B cell (primary cell): ENCODE results near the gene PTGDR. TPM values are rescaled to one million over a fixed set of nuclear protein-coding genes. Genes with fewer than 3 reads are reported as not detected.
A peak's percentile ranks its signal among the peaks of the same experiment; 100 is the strongest.

Experiments
- ATAC-seq: fragments of 200-7000 bp; cut with Tn5 transposase; one replicate; pipeline ENCODE4 v1.10.0; 2021; ENCODE audit warnings: low read depth, mild to moderate bottlenecking, moderate number of reproducible peaks, moderate library complexity
- CTCF ChIA-PET: fragments of 350-600 bp; sonication (Branson Sonifier 250); formaldehyde crosslinking; loops from one replicate; lab custom pipeline; 2021; ENCODE audit warnings: antibody characterized with exemption, inconsistent platforms; lab: Charles Lee
- POLR2A ChIA-PET: fragments of 350-600 bp; sonication (Branson Sonifier 250); formaldehyde crosslinking; loops from one replicate; lab custom pipeline; 2021; ENCODE audit warnings: antibody characterized with exemption; lab: Charles Lee
- DNase-seq: peaks from one replicate; pipeline ENCODE4 v3.0.0; 2013
- H2AFZ ChIP-seq: 2 replicates; pipeline ENCODE4 v1.6.1; 2012; ENCODE audit warnings: mild to moderate bottlenecking, low read depth, low read length; ENCODE audit not compliant: insufficient read depth, poor library complexity, severe bottlenecking
- H3K27ac ChIP-seq, 2 donors: 1 replicate in 1 of 2; 2 replicates in 1 of 2; pipeline ENCODE4 v1.5.1; 2012 to 2013; ENCODE audit warnings: low read length in 2 of 2, mild to moderate bottlenecking in 2 of 2, moderate library complexity in 1 of 2
- H3K27me3 ChIP-seq, 4 experiments: fragments of 200-600 bp in 1 of 4; sonication (generic) in 1 of 4; replicated peaks in 1 of 4; 1 replicate in 2 of 4; 2 replicates in 2 of 4; pipeline versions ENCODE4 v1.6.1 to v1.7.0; 2013 to 2016; ENCODE audit warnings: low read length in 3 of 4, mild to moderate bottlenecking in 2 of 4, mixed read lengths in 1 of 4, moderate library complexity in 1 of 4; ENCODE audit not compliant: insufficient read depth in 4 of 4, control insufficient read depth in 3 of 4; ENCODE audit errors: control extremely low read depth in 1 of 4
- H3K36me3 ChIP-seq, 2 experiments: replicated peaks in 1 of 2; 1 replicate in 1 of 2; 2 replicates in 1 of 2; pipeline versions ENCODE4 v1.6.1 to v1.7.1; 2013; ENCODE audit warnings: low read length in 1 of 2; ENCODE audit not compliant: insufficient read depth in 2 of 2, control insufficient read depth in 1 of 2; ENCODE audit errors: control extremely low read depth in 1 of 2, extremely low read depth in 1 of 2
- H3K4me1 ChIP-seq, 2 donors: fragments of 200-600 bp in 1 of 2; sonication (generic) in 1 of 2; 1 replicate in 1 of 2; 2 replicates in 1 of 2; pipeline versions ENCODE4 v1.5.1 to v1.6.1; 2013 to 2017; ENCODE audit warnings: low read length in 2 of 2; ENCODE audit not compliant: control insufficient read depth in 2 of 2, insufficient read depth in 2 of 2
- H3K4me2 ChIP-seq: replicated peaks from 2 replicates; pipeline ENCODE3; 2012; ENCODE audit warnings: mild to moderate bottlenecking, low read depth, low read length; ENCODE audit not compliant: poor library complexity, severe bottlenecking
- H3K4me3 ChIP-seq, 5 experiments: fragments of 200-600 bp in 1 of 5; sonication (generic) in 1 of 5; 1 replicate in 3 of 5; 2 replicates in 2 of 5; pipeline versions ENCODE4 v1.5.1 to v1.7.0; 2011 to 2016; ENCODE audit warnings: low read length in 4 of 5, mild to moderate bottlenecking in 4 of 5, low read depth in 2 of 5, control low read depth in 1 of 5, moderate library complexity in 1 of 5; ENCODE audit not compliant: insufficient read depth in 1 of 5; ENCODE audit errors: control extremely low read depth in 1 of 5, extremely low read depth in 1 of 5
- H3K79me2 ChIP-seq: fragments of 200-600 bp; sonication (generic); one replicate; pipeline ENCODE4 v1.6.0; 2016; ENCODE audit warnings: low read length; ENCODE audit not compliant: control insufficient read depth, insufficient read depth
- H3K9ac ChIP-seq: fragments of 200-600 bp; sonication (generic); 2 replicates; pipeline ENCODE4 v1.6.1; 2017; ENCODE audit warnings: mild to moderate bottlenecking, low read length, moderate library complexity
- H3K9me3 ChIP-seq, 3 donors: one replicate each; pipeline versions ENCODE4 v1.6.1 to v1.7.1; 2013; ENCODE audit warnings: low read length in 2 of 3; ENCODE audit not compliant: control insufficient read depth in 2 of 3, insufficient read depth in 1 of 3; ENCODE audit errors: control extremely low read depth in 1 of 3
- H4K20me1 ChIP-seq: 2 replicates; pipeline ENCODE4 v1.6.0; 2012; ENCODE audit warnings: mild to moderate bottlenecking, low read length; ENCODE audit not compliant: insufficient read depth, control insufficient read depth, poor library complexity, severe bottlenecking
- H3K27ac Mint-ChIP-seq: one replicate; pipeline ENCODE4 v1.8.0; 2021; ENCODE audit warnings: mixed read lengths
- H3K27me3 Mint-ChIP-seq: one replicate; pipeline ENCODE4 v1.8.0; 2021; ENCODE audit warnings: mixed read lengths
- H3K4me1 Mint-ChIP-seq: one replicate; pipeline ENCODE4 v1.8.0; 2021; ENCODE audit warnings: mixed read lengths
- H3K4me3 Mint-ChIP-seq: one replicate; pipeline ENCODE4 v1.8.0; 2021; ENCODE audit warnings: mixed read lengths
- H3K9me3 Mint-ChIP-seq: one replicate; pipeline ENCODE4 v1.8.0; 2022; ENCODE audit warnings: mixed read lengths; ENCODE audit not compliant: insufficient read depth
- EZH2 ChIP-seq: IDR thresholded peaks from 2 replicates; pipeline ENCODE4 v1.6.1; 2012; ENCODE audit warnings: borderline replicate concordance, low read depth, mild to moderate bottlenecking, moderate library complexity, low read length; ENCODE audit not compliant: insufficient read depth, poor library complexity, severe bottlenecking
- WGBS: methylation state at CpG from one replicate; pipeline ENCODE4 v1.1.5; 2013; ENCODE audit warnings: missing lambda C conversion rate; ENCODE audit not compliant: insufficient coverage; 5-methylcytosine and 5-hydroxymethylcytosine counted together
- intact Hi-C: fragments of 100-400 bp; cut with micrococcal nuclease; formaldehyde crosslinking; loops from one replicate; pipeline ENCODE4 v1.10.0; 2022
- polyA plus RNA-seq: library from polyadenylated mRNA; depleted of rRNA; stranded (reverse); fragments of >200 nt; gene quantifications from 2 replicates; pipeline ENCODE4 v1.2.3, GENCODE V29; 2012
- total RNA-seq, 2 donors: library from RNA; stranded (reverse); fragments of 120-200 nt in 1 of 2; gene quantifications; 1 replicate in 1 of 2; 2 replicates in 1 of 2; pipeline versions ENCODE4 v1.2.3 to v1.2.4, GENCODE V29; 2013 to 2022
- TF ChIP-seq, protein P1 (sequence below): fragments of 200-600 bp; IDR thresholded peaks from one replicate; pipeline ENCODE4 v1.8.0; 2022; ENCODE audit warnings: antibody characterized with exemption, mild to moderate bottlenecking

Gene PTGDR
- total and polyA plus RNA-seq, 2 donors (not counting 1 experiment from before 2014, with no cell fraction given), result 0.04 TPM; not detected in 1

DNA sequence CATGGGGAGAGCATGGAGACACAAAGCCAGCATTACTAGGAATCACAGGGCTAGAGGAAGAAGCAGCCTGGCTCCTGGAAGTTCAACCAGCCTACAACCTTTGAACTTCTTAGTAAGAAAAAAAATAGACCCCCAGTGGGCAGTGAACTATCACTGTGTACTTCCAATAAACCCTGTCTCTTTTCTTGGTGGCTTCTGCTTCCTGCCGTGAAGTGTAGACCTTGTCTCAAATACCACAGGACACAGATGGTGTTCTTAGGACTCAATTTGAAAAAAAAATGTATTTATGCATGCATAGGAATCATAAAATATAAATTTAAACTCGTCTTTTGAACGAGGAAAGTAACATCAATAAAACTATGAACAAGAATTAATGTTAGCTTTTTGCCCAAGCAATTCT, 43.0 kb downstream of the PTGDR start:
- H3K9ac ChIP-seq, result no peak overlapping the region
- Mint-ChIP-seq H3K27me3 (peaks cover 25% of the 10 kb centered on the region), H3K4me3 (no peak overlapping the region), H3K27ac (no peak overlapping the region), H3K9me3 (no peaks in the 10 kb centered on the region), H3K4me1 (peaks cover 43% of the 10 kb centered on the region)
- ChIA-PET POLR2A (no interaction called here), CTCF (interaction anchor here (1.9 kb wide), 1 partner anchor 10 kb away, joined by 15 read pairs; no protein-coding TSS in a partner anchor)
- H3K4me3 ChIP-seq, result no peak overlapping the region
- peaks cover 0 to 7% (median 2%) of the 10 kb centered on the region in 3 donors for H3K9me3 ChIP-seq
- no peak for TF ChIP-seq EZH2
- DNase-seq (no peak), ATAC-seq (no peak)
- H3K36me3 ChIP-seq, result no peaks in the 10 kb centered on the region
- no peak overlapping the region for H2AFZ ChIP-seq
- no peak overlapping the region for H3K4me2 ChIP-seq
- no peak overlapping the region for H3K27ac ChIP-seq
- peaks cover 0 to 44% (median 23%) of the 10 kb centered on the region in 4 experiments for H3K27me3 ChIP-seq
- peaks cover 46 to 52% of the 10 kb centered on the region in 2 donors for H3K4me1 ChIP-seq
- intact Hi-C loops, result loop anchor here (5.0 kb wide), 1 partner anchor 242 kb away; the partner anchor contains the start of genes GPR137C and TXNDC16
- no peaks in the 10 kb centered on the region for H3K79me2 ChIP-seq
- no CpG with 5 or more reads among the region's 3 CpGs for WGBS
- no peaks in the 10 kb centered on the region for H4K20me1 ChIP-seq

DNA sequence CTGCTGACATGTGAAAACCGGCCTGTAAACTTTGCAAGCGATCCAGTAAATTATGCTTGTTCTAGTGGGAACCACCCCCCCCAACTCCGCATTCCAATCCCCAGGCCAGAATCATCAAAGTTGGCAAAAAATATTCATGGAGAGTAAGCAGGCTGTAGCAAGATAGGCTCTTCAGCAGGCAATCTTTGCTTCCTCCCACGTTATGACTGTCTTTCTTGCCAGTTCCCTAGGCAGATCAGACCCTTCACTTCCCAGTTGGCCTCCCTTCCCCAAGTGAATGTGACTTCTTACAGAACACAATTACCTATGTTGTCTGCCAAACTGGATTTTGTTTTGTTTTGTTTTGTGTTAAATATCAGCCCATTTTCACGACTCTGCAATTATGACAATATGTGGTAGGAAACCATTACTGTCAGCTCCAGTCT, 45.4 kb downstream of the PTGDR start:
- Mint-ChIP-seq H3K27ac (peak overlapping the region; percentile 48), H3K9me3 (no peaks in the 10 kb centered on the region), H3K4me1 (peaks cover 49% of the 10 kb centered on the region), H3K4me3 (peak overlapping the region; percentile 95), H3K27me3 (peaks cover 48% of the 10 kb centered on the region)
- ATAC-seq (no peak), DNase-seq (no peak)
- intact Hi-C loops, result loop anchor here (5.0 kb wide), 1 partner anchor 239 kb away; the partner anchor contains the start of genes GPR137C and TXNDC16
- H4K20me1 ChIP-seq, result no peaks in the 10 kb centered on the region
- TF ChIP-seq, protein P1, sequence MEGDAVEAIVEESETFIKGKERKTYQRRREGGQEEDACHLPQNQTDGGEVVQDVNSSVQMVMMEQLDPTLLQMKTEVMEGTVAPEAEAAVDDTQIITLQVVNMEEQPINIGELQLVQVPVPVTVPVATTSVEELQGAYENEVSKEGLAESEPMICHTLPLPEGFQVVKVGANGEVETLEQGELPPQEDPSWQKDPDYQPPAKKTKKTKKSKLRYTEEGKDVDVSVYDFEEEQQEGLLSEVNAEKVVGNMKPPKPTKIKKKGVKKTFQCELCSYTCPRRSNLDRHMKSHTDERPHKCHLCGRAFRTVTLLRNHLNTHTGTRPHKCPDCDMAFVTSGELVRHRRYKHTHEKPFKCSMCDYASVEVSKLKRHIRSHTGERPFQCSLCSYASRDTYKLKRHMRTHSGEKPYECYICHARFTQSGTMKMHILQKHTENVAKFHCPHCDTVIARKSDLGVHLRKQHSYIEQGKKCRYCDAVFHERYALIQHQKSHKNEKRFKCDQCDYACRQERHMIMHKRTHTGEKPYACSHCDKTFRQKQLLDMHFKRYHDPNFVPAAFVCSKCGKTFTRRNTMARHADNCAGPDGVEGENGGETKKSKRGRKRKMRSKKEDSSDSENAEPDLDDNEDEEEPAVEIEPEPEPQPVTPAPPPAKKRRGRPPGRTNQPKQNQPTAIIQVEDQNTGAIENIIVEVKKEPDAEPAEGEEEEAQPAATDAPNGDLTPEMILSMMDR, result no peak
- no peak for TF ChIP-seq EZH2
- peaks cover 0 to 68% (median 45%) of the 10 kb centered on the region in 4 experiments for H3K27me3 ChIP-seq
- H3K36me3 ChIP-seq, result no peaks in the 10 kb centered on the region
- H3K27ac ChIP-seq, result no peak overlapping the region
- H3K4me3 ChIP-seq, result no peak overlapping the region
- CTCF ChIA-PET, result no interaction called here
- H3K4me1 ChIP-seq, result peaks cover 49 to 57% of the 10 kb centered on the region in 2 donors
- peaks cover 0 to 7% (median 2%) of the 10 kb centered on the region in 3 donors for H3K9me3 ChIP-seq
- no peak overlapping the region for H3K9ac ChIP-seq
- POLR2A ChIA-PET, result no interaction called here
- H3K4me2 ChIP-seq, result no peak overlapping the region
- WGBS, result 0% methylated on average over 1 of the region's 5 CpGs
- no peak overlapping the region for H2AFZ ChIP-seq
- H3K79me2 ChIP-seq, result no peaks in the 10 kb centered on the region
